Hepatocyte (in vitro differentiated cells): ENCODE measurements around the gene USP49.

ENCODE experiments used
- CTCF ChIP-seq: fragments of 200-600 bp; sonication (generic); IDR thresholded peaks from 2 replicates; pipeline ENCODE4 v1.5.1; 2016; ENCODE audit warnings: antibody characterized with exemption, mild to moderate bottlenecking; ENCODE audit not compliant: poor library complexity
- EZH2 ChIP-seq: fragments of 200-600 bp; sonication (generic); IDR thresholded peaks from 2 replicates; pipeline ENCODE4 v1.6.1; 2016; ENCODE audit warnings: antibody characterized with exemption, mild to moderate bottlenecking, borderline replicate concordance

- TF ChIP-seq CTCF (no peak), EZH2 (no peak)
Measured at GRCh38 chr6:41785254-41785653, 109.9 kb downstream of the USP49 start.
